ENCODE measurements around the gene ECHDC3. TPM values are rescaled to one million over a fixed set of nuclear protein-coding genes. Genes with fewer than 3 reads are reported as not detected.

ECHDC3 gene
- total RNA-seq, 2 donors from 2014 or later = 4.2 to 4.3 TPM

GRCh38 chr10:11787846-11788245, 45.7 kb downstream of the ECHDC3 start:
- Mint-ChIP-seq H3K4me3 (no peak overlapping the region), H3K27ac (no peak overlapping the region), H3K27me3 (ENCODE audit: low read depth) (peaks cover 19% of the 10 kb centered on the region), H3K4me1 (ENCODE audit: low read depth) (no peaks in the 10 kb centered on the region), H3K9me3 (no peaks in the 10 kb centered on the region), H3K36me3 (ENCODE audit: insufficient read depth in 2 of 2) (no peaks in the 10 kb centered on the region)
- no peak for ATAC-seq (replicated peaks in 1 of 2)
- no peak for DNase-seq

DNA sequence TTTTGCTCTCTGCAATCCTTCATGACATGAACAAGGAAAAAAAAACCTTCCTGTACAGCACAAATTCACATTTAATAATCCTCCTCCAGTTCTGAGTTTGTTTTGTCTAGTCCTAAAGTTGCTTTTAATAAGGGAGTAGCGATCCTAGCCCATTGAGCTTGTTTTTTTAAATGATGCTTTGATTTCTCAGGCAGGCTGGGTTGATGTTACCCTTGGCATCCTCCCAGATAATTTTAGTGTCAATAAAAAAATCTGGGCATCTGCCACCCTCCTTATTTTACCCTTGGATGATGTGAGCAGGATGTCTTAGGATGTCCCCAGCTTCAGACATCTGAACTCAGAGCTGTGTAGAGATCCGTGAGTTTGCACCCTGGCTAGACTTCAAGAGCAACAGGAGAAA, 47.1 kb downstream of the ECHDC3 start:
- H3K4me1 Mint-ChIP-seq (ENCODE audit: low read depth) = no peaks in the 10 kb centered on the region
- H3K27me3 Mint-ChIP-seq (ENCODE audit: low read depth) = peaks cover 19% of the 10 kb centered on the region
- no peaks in the 10 kb centered on the region for H3K36me3 Mint-ChIP-seq (ENCODE audit: insufficient read depth in 2 of 2)
- DNase-seq = no peak
- no peak for ATAC-seq (replicated peaks in 1 of 2)
- no peaks in the 10 kb centered on the region for H3K9me3 Mint-ChIP-seq
- no peak overlapping the region for H3K4me3 Mint-ChIP-seq
- H3K27ac Mint-ChIP-seq = no peak overlapping the region

GRCh38 chr10:11789956-11790355, 47.8 kb downstream of the ECHDC3 start:
- H3K4me3 Mint-ChIP-seq = no peak overlapping the region
- no peaks in the 10 kb centered on the region for H3K4me1 Mint-ChIP-seq (ENCODE audit: low read depth)
- H3K36me3 Mint-ChIP-seq (ENCODE audit: insufficient read depth in 2 of 2) = no peaks in the 10 kb centered on the region
- peaks cover 19% of the 10 kb centered on the region for H3K27me3 Mint-ChIP-seq (ENCODE audit: low read depth)
- no peaks in the 10 kb centered on the region for H3K9me3 Mint-ChIP-seq
- no peak overlapping the region for H3K27ac Mint-ChIP-seq
- ATAC-seq (replicated peaks in 1 of 2) (no peak), DNase-seq (no peak)

DNA sequence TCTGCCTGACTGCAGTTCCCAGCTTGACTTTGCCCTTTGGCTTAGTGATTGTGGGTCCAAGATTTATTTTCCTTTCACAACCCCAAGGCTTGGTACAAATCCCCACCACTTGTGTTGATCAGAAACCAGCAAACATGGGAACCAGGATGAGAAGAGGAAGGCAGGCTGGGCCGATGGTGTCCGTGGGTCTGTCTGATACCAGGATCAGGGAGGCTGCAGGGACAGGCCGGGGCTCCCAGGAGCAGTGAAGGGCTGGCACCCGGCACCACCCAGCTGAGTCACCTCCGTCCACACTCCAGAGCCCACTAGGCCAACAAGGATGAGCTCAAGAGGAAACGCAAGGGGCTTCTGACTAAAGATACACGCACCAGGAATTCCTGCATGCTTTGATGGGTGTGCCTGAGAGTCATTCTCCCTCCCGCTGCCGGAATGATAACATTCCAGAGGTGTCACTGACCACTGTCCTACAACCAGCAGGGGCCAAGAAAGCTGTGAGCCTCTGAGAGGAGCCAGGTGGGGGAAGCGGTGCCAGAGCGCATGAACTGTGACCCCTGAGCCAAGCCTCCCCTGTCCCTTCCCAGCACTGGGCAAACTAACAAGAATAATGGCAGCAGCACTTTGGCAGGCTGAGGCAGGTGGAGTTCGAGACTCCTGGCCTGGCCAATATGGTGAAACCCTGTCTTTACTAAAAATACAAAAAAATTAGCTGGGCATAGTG, 51.7 kb downstream of the ECHDC3 start:
- Mint-ChIP-seq H3K36me3 (ENCODE audit: insufficient read depth in 2 of 2) (no peaks in the 10 kb centered on the region), H3K27ac (no peak overlapping the region), H3K9me3 (peaks cover 0 to 2% of the 10 kb centered on the region in 2 donors), H3K27me3 (ENCODE audit: low read depth) (peaks cover 14% of the 10 kb centered on the region), H3K4me3 (no peak overlapping the region), H3K4me1 (ENCODE audit: low read depth) (no peaks in the 10 kb centered on the region)
- no peak for ATAC-seq (replicated peaks in 1 of 2)
- DNase-seq = no peak

GRCh38 chr10:11794566-11794965, 52.4 kb downstream of the ECHDC3 start:
- Mint-ChIP-seq H3K27me3 (ENCODE audit: low read depth) (peaks cover 10% of the 10 kb centered on the region), H3K4me1 (ENCODE audit: low read depth) (no peaks in the 10 kb centered on the region), H3K27ac (no peak overlapping the region), H3K36me3 (ENCODE audit: insufficient read depth in 2 of 2) (no peaks in the 10 kb centered on the region), H3K9me3 (peaks cover 0 to 2% of the 10 kb centered on the region in 2 donors), H3K4me3 (no peak overlapping the region)
- ATAC-seq (replicated peaks in 1 of 2) (no peak), DNase-seq (no peak)

- H3K9me3 Mint-ChIP-seq = peaks cover 0 to 2% of the 10 kb centered on the region in 2 donors
- ATAC-seq (replicated peaks in 1 of 2) (no peak), DNase-seq (no peak)
- H3K4me3 Mint-ChIP-seq = no peak overlapping the region
- H3K36me3 Mint-ChIP-seq (ENCODE audit: insufficient read depth in 2 of 2) = no peaks in the 10 kb centered on the region
- no peak overlapping the region for H3K27ac Mint-ChIP-seq
- no peaks in the 10 kb centered on the region for H3K4me1 Mint-ChIP-seq (ENCODE audit: low read depth)
- peaks cover 4% of the 10 kb centered on the region for H3K27me3 Mint-ChIP-seq (ENCODE audit: low read depth)
Observed at GRCh38 chr10:11795101-11795920, 53.1 kb downstream of the ECHDC3 start.

DNA sequence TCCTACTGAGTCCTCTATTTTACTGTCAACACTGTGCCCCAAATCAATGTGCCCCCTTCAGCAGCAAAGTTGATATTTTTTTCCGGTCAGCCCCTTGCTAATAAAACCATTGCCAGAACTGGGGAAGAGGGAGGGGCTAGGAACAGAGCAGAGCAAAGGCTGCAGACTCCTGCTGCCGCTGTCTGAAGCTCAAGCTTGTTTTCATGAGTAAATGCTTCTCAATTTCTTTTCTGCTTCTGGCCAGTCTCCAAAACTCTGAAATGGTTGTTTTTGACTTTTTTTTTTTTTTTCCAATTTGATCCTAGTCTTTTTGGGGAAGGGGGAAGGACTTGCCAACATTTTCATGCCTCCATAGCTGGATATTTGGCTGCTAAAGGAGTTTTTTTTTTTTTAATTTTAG, 54.3 kb downstream of the ECHDC3 start:
- H3K4me3 Mint-ChIP-seq = no peak overlapping the region
- no peaks in the 10 kb centered on the region for H3K36me3 Mint-ChIP-seq (ENCODE audit: insufficient read depth in 2 of 2)
- no peak for DNase-seq
- no peaks in the 10 kb centered on the region for H3K4me1 Mint-ChIP-seq (ENCODE audit: low read depth)
- ATAC-seq (replicated peaks in 1 of 2) = no peak
- H3K9me3 Mint-ChIP-seq = peaks cover 0 to 2% of the 10 kb centered on the region in 2 donors
- H3K27ac Mint-ChIP-seq = no peak overlapping the region
- peaks cover 2% of the 10 kb centered on the region for H3K27me3 Mint-ChIP-seq (ENCODE audit: low read depth)

- ATAC-seq (replicated peaks in 1 of 2) (no peak), DNase-seq (no peak)
- H3K27ac Mint-ChIP-seq = no peak overlapping the region
- H3K36me3 Mint-ChIP-seq (ENCODE audit: insufficient read depth in 2 of 2) = no peaks in the 10 kb centered on the region
- no peaks in the 10 kb centered on the region for H3K27me3 Mint-ChIP-seq (ENCODE audit: low read depth)
- H3K4me1 Mint-ChIP-seq (ENCODE audit: low read depth) = no peaks in the 10 kb centered on the region
- no peak overlapping the region for H3K4me3 Mint-ChIP-seq
- peaks cover 0 to 2% of the 10 kb centered on the region in 2 donors for H3K9me3 Mint-ChIP-seq
Observed at GRCh38 chr10:11797281-11797680, 55.1 kb downstream of the ECHDC3 start.

- no peak overlapping the region for H3K4me3 Mint-ChIP-seq
- no peaks in the 10 kb centered on the region for H3K36me3 Mint-ChIP-seq (ENCODE audit: insufficient read depth in 2 of 2)
- no peaks in the 10 kb centered on the region for H3K4me1 Mint-ChIP-seq (ENCODE audit: low read depth)
- no peaks in the 10 kb centered on the region for H3K27me3 Mint-ChIP-seq (ENCODE audit: low read depth)
- H3K27ac Mint-ChIP-seq = no peak overlapping the region
- DNase-seq = no peak
- peaks cover 0 to 2% of the 10 kb centered on the region in 2 donors for H3K9me3 Mint-ChIP-seq
- no peak for ATAC-seq (replicated peaks in 1 of 2)
Observed at GRCh38 chr10:11797847-11798633, 55.9 kb downstream of the ECHDC3 start.

DNA sequence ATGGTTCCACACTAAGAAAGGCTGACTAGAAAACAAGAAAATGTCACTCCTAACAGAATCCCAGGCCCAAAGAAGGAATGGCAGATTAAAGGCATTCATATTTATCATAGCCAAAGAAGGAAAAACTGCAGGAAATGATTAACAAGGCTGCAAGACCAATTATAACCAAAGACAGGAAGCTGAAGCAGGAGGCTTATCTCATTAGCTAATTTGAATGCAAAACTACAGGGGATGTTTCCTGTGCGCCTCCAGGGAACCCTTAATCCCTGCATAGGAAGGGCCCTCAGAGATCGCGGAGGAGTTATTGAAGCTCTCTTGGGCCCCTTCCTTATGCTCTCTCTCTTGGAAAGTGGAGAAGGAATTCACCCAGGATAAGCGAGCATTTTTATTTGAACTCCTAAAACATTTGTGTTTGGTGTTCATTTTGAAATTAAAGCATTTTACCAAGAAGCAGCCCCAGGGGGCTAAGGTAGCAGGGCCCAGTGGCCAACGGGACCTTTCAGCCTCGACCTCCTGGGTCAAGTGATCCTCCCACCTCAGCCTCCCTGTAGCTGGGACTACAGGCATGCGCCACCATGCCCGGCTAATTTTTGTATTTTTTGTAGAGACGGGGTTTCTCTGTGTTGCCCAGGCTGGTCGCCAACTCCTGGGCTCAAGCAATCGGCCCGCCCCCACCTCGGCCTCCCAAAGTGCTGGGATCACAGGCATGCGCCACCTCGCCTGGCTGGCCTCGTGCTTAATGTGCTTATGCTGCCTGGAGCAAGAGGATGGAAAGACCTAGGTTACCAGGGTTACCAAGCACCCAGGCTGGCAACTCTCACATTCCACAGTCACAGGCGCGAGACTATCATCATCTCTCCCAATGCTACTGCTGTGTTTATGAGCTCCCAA, 56.9 kb downstream of the ECHDC3 start:
- DNase-seq (no peak), ATAC-seq (replicated peaks in 1 of 2) (no peak)
- no peaks in the 10 kb centered on the region for H3K27me3 Mint-ChIP-seq (ENCODE audit: low read depth)
- no peak overlapping the region for H3K27ac Mint-ChIP-seq
- peaks cover 0 to 2% of the 10 kb centered on the region in 2 donors for H3K9me3 Mint-ChIP-seq
- H3K36me3 Mint-ChIP-seq (ENCODE audit: insufficient read depth in 2 of 2) = no peaks in the 10 kb centered on the region
- no peak overlapping the region for H3K4me3 Mint-ChIP-seq
- H3K4me1 Mint-ChIP-seq (ENCODE audit: low read depth) = no peaks in the 10 kb centered on the region

- DNase-seq (no peak), ATAC-seq (replicated peaks in 1 of 2) (no peak)
- no peak overlapping the region for H3K4me3 Mint-ChIP-seq
- peaks cover 0 to 2% of the 10 kb centered on the region in 2 donors for H3K9me3 Mint-ChIP-seq
- no peaks in the 10 kb centered on the region for H3K27me3 Mint-ChIP-seq (ENCODE audit: low read depth)
- H3K36me3 Mint-ChIP-seq (ENCODE audit: insufficient read depth in 2 of 2) = no peaks in the 10 kb centered on the region
- no peak overlapping the region for H3K27ac Mint-ChIP-seq
- no peaks in the 10 kb centered on the region for H3K4me1 Mint-ChIP-seq (ENCODE audit: low read depth)
Observed at GRCh38 chr10:11799736-11800080, 57.5 kb downstream of the ECHDC3 start.

DNA sequence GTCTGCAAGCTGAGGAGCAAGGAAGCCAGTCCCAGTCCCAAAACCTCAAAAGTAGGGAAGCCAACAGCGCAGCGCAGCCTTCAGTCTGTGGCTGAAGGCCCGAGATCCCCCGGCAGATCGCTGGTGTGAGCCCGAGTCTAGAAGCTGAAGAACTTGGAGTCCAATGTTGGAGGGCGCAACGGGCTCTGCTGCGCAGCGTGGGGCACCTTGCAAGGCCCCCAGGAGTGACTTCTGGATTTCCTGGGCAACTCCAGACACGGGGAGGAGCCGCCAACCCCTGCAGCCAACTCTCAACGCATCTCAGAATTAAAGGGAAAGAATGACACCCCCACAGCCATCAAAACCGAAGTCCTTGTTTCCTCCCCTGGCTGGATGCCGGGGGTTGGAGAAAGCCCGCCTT, 62.2 kb downstream of the ECHDC3 start:
- no peak for ATAC-seq (replicated peaks in 1 of 2)
- no peaks in the 10 kb centered on the region for H3K36me3 Mint-ChIP-seq (ENCODE audit: insufficient read depth in 2 of 2)
- no peak overlapping the region for H3K27ac Mint-ChIP-seq
- H3K4me1 Mint-ChIP-seq (ENCODE audit: low read depth) = no peaks in the 10 kb centered on the region
- peaks cover 12% of the 10 kb centered on the region for H3K27me3 Mint-ChIP-seq (ENCODE audit: low read depth)
- H3K4me3 Mint-ChIP-seq = no peak overlapping the region
- H3K9me3 Mint-ChIP-seq = no peaks in the 10 kb centered on the region
- DNase-seq = no peak

All from activated T-cell treated with anti-CD3 and anti-CD28 coated beads, Interleukin-2, amount 50 U/mL, for 72 hours (primary cell).